ENCODE results near the gene ZZZ3. TPM values are rescaled to one million over a fixed set of nuclear protein-coding genes. Genes with fewer than 3 reads are reported as not detected.
"Not testable (repeated sequence)": the region's sequence is repeated elsewhere in the genome, so short reads cannot be mapped to it uniquely, and the experiment has no call there.

Gene ZZZ3
- total RNA-seq, 1 donor from 2014 or later = 37.8 TPM

GRCh38 chr1:77678660-77679610 is 3.5 kb downstream of the ZZZ3 start:
- TF ChIP-seq CTCF (IDR thresholded peaks at IDR 0.05; ENCODE audit: borderline replicate concordance) = no peak
- no peaks in the 10 kb centered on the region for H3K36me3 ChIP-seq
- intact Hi-C loops (cut with micrococcal nuclease) = no loop called here
- H3K4me3 ChIP-seq = no peak overlapping the region
- peaks cover 73% of the 10 kb centered on the region for H3K4me1 ChIP-seq
- no peak for DNase-seq
- H3K27me3 ChIP-seq (ENCODE audit: low read depth) = no peaks in the 10 kb centered on the region
- H3K27ac ChIP-seq (replicated peaks) = no peak overlapping the region
- H3K9me3 ChIP-seq (replicated peaks) = no peaks in the 10 kb centered on the region

- intact Hi-C loops (cut with micrococcal nuclease); H3K4me3 ChIP-seq; H3K36me3 ChIP-seq; H3K9me3 ChIP-seq (replicated peaks); H3K27me3 ChIP-seq (ENCODE audit: low read depth); H3K27ac ChIP-seq (replicated peaks); DNase-seq: not testable (repeated sequence)
- H3K4me1 ChIP-seq = peaks cover 70% of the 10 kb centered on the region
Measured at GRCh38 chr1:77674807-77675206, 7.7 kb downstream of the ZZZ3 start.

- intact Hi-C loops (cut with micrococcal nuclease) = no loop called here
Measured at GRCh38 chr1:77673716-77674355, 8.6 kb downstream of the ZZZ3 start.

GRCh38 chr1:77673030-77673429 is 9.4 kb downstream of the ZZZ3 start:
- DNase-seq = no peak
- no peaks in the 10 kb centered on the region for H3K27me3 ChIP-seq (ENCODE audit: low read depth)
- no peaks in the 10 kb centered on the region for H3K9me3 ChIP-seq (replicated peaks)
- no peak overlapping the region for H3K27ac ChIP-seq (replicated peaks)
- H3K4me1 ChIP-seq = peaks cover 67% of the 10 kb centered on the region
- TF ChIP-seq CTCF (IDR thresholded peaks at IDR 0.05; ENCODE audit: borderline replicate concordance) = no peak
- no peaks in the 10 kb centered on the region for H3K36me3 ChIP-seq
- intact Hi-C loops (cut with micrococcal nuclease) = no loop called here
- no peak overlapping the region for H3K4me3 ChIP-seq

More at GRCh38 chr1:77673716-77674355, 8.6 kb downstream of the ZZZ3 start:
- H3K27ac ChIP-seq (replicated peaks) = no peak overlapping the region
- no peaks in the 10 kb centered on the region for H3K27me3 ChIP-seq (ENCODE audit: low read depth)
- no peaks in the 10 kb centered on the region for H3K9me3 ChIP-seq (replicated peaks)
- DNase-seq = no peak
- H3K36me3 ChIP-seq = no peaks in the 10 kb centered on the region
- TF ChIP-seq CTCF (IDR thresholded peaks at IDR 0.05; ENCODE audit: borderline replicate concordance) = no peak
- peaks cover 67% of the 10 kb centered on the region for H3K4me1 ChIP-seq
- no peak overlapping the region for H3K4me3 ChIP-seq

GRCh38 chr1:77672374-77672773 is 10.1 kb downstream of the ZZZ3 start:
- Histone ChIP-seq H3K4me3 (no peak overlapping the region), H3K27ac (replicated peaks) (no peak overlapping the region), H3K27me3 (ENCODE audit: low read depth) (no peaks in the 10 kb centered on the region), H3K4me1 (peaks cover 64% of the 10 kb centered on the region), H3K9me3 (replicated peaks) (no peaks in the 10 kb centered on the region), H3K36me3 (no peaks in the 10 kb centered on the region)
- intact Hi-C loops (cut with micrococcal nuclease) = no loop called here
- DNase-seq = no peak
- TF ChIP-seq CTCF (IDR thresholded peaks at IDR 0.05; ENCODE audit: borderline replicate concordance) = no peak

- no peak for DNase-seq
- Histone ChIP-seq H3K27me3 (ENCODE audit: low read depth) (no peaks in the 10 kb centered on the region), H3K27ac (replicated peaks) (no peak overlapping the region), H3K36me3 (no peaks in the 10 kb centered on the region), H3K4me1 (peaks cover 69% of the 10 kb centered on the region), H3K4me3 (no peak overlapping the region), H3K9me3 (replicated peaks) (no peaks in the 10 kb centered on the region)
- no peak for TF ChIP-seq CTCF (IDR thresholded peaks at IDR 0.05; ENCODE audit: borderline replicate concordance)
- intact Hi-C loops (cut with micrococcal nuclease) = no loop called here
Measured at GRCh38 chr1:77671836-77672235, 10.6 kb downstream of the ZZZ3 start.

Measured in left ventricle myocardium inferior (tissue), 1 donor.